Vagina (tissue), 2 donors: ENCODE data around the gene HELZ. TPM values are rescaled to one million over a fixed set of nuclear protein-coding genes. Genes with fewer than 3 reads are reported as not detected.

Experiments used
- DNase-seq, 2 donors: peaks; one replicate each; pipeline ENCODE4 v3.0.0-alpha.2; 2017; ENCODE audit errors: extremely low spot score in 2 of 2
- H3K27ac ChIP-seq: fragments of 200-600 bp; sonication (generic); one replicate; pipeline ENCODE4 v1.5.1; 2019
- H3K27me3 ChIP-seq: fragments of 200-600 bp; sonication (generic); one replicate; pipeline ENCODE4 v1.5.1; 2019
- H3K36me3 ChIP-seq, 2 donors: fragments of 200-600 bp; sonication (generic); one replicate each; pipeline ENCODE4 v1.5.1; 2017 to 2019
- H3K4me1 ChIP-seq: fragments of 200-600 bp; sonication (generic); one replicate; pipeline ENCODE4 v1.5.1; 2019
- H3K4me3 ChIP-seq, 2 donors: fragments of 200-600 bp; sonication (generic); 1 replicate in 1 of 2; 2 replicates in 1 of 2; pipeline ENCODE4 v1.5.1; 2016 to 2019
- H3K9me3 ChIP-seq: fragments of 200-600 bp; sonication (generic); one replicate; pipeline ENCODE4 v1.5.1; 2019
- POLR2A ChIP-seq, 2 donors: fragments of 450-650 bp; IDR thresholded peaks; one replicate each; pipeline ENCODE4 v1.6.1; 2017; ENCODE audit warnings: antibody characterized with exemption in 2 of 2, mild to moderate bottlenecking in 2 of 2, moderate library complexity in 2 of 2
- POLR2AphosphoS5 ChIP-seq, 2 donors: sonication (generic); formaldehyde crosslinking; IDR thresholded peaks; one replicate each; pipeline ENCODE4 v1.9.0; 2017; ENCODE audit warnings: antibody characterized with exemption in 2 of 2, mild to moderate bottlenecking in 2 of 2, low read depth in 1 of 2; ENCODE audit not compliant: insufficient read depth in 1 of 2
- intact Hi-C: fragments of 100-400 bp; cut with DNase I; formaldehyde crosslinking; loops from one replicate; pipeline ENCODE4 v1.15.1; 2023
- total RNA-seq: library from RNA; depleted of rRNA; stranded (reverse); fragments of >200 nt; gene quantifications from one replicate; pipeline ENCODE4 v1.2.3, GENCODE V29; 2016
- TF ChIP-seq, protein P1 (sequence below), 3 experiments: fragments of 450-650 bp in 2 of 3; fragments of 200-600 bp in 1 of 3; sonication (generic) in 1 of 3; IDR thresholded peaks; one replicate each; pipeline ENCODE4 v1.5.1; 2017 to 2019; ENCODE audit warnings: antibody characterized with exemption in 3 of 3, mild to moderate bottlenecking in 2 of 3, moderate library complexity in 2 of 3

The HELZ gene
- total RNA-seq, 1 donor from 2014 or later = 31.4 TPM

DNA sequence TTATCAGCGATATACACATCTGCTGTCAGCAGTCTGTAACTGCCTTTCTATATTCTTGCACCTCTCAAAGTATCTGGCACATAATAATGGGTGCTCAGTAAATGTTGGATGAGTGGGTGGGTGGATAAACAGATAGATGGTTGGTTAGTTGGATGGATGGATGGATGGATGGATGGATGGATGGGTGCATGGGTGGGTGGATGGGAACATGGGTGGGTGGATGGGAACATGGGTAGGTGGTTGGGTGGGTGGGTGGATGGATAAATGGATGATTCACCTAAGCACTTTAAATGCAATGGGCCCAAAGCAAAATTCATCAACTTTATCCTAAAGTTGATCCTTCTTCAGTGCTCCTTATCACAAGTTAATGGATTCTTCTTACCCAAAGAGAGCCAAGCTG is 48.6 kb downstream of the HELZ start:
- Histone ChIP-seq H3K27me3 (no peaks in the 10 kb centered on the region), H3K36me3 (peaks cover 0 to 20% of the 10 kb centered on the region in 2 donors), H3K27ac (no peak overlapping the region), H3K9me3 (no peaks in the 10 kb centered on the region), H3K4me1 (no peaks in the 10 kb centered on the region), H3K4me3 (no peak overlapping the region)
- TF ChIP-seq POLR2A (IDR thresholded peaks at IDR 0.05) (no peak), POLR2AphosphoS5 (IDR thresholded peaks at IDR 0.05; ENCODE audit: insufficient read depth in 1 of 2, low read depth in 1 of 2) (no peak)
- TF ChIP-seq, protein P1, sequence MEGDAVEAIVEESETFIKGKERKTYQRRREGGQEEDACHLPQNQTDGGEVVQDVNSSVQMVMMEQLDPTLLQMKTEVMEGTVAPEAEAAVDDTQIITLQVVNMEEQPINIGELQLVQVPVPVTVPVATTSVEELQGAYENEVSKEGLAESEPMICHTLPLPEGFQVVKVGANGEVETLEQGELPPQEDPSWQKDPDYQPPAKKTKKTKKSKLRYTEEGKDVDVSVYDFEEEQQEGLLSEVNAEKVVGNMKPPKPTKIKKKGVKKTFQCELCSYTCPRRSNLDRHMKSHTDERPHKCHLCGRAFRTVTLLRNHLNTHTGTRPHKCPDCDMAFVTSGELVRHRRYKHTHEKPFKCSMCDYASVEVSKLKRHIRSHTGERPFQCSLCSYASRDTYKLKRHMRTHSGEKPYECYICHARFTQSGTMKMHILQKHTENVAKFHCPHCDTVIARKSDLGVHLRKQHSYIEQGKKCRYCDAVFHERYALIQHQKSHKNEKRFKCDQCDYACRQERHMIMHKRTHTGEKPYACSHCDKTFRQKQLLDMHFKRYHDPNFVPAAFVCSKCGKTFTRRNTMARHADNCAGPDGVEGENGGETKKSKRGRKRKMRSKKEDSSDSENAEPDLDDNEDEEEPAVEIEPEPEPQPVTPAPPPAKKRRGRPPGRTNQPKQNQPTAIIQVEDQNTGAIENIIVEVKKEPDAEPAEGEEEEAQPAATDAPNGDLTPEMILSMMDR (IDR thresholded peaks at IDR 0.05) = no peak
- DNase-seq = no peak
- intact Hi-C loops = no loop called here

DNA sequence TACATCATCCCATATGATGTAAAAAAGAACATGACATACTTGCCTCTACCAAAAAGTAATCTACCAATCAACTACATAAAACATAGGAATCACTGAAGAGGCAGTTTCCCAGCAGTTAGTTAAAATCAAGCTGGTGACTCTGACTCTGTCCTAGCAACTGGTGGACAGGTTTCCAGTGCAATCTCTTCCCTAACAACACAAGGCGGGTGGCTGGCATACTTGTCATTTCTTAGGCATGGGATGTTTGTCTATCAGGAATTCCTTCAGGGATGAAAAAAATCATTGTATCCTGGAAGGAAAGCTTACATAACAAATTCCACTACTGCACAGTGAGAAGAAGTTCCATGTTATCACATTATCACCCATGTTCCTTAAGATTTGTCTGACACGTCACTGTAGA is 50.9 kb downstream of the HELZ start:
- Histone ChIP-seq H3K4me1 (no peaks in the 10 kb centered on the region), H3K36me3 (peaks cover 0 to under 1% of the 10 kb centered on the region in 2 donors), H3K4me3 (no peak overlapping the region), H3K27me3 (no peaks in the 10 kb centered on the region), H3K9me3 (no peaks in the 10 kb centered on the region), H3K27ac (no peak overlapping the region)
- DNase-seq = no peak
- TF ChIP-seq POLR2A (IDR thresholded peaks at IDR 0.05) (no peak), POLR2AphosphoS5 (IDR thresholded peaks at IDR 0.05; ENCODE audit: insufficient read depth in 1 of 2, low read depth in 1 of 2) (no peak)
- TF ChIP-seq, protein P1 (IDR thresholded peaks at IDR 0.05) = no peak
- intact Hi-C loops = no loop called here

DNA sequence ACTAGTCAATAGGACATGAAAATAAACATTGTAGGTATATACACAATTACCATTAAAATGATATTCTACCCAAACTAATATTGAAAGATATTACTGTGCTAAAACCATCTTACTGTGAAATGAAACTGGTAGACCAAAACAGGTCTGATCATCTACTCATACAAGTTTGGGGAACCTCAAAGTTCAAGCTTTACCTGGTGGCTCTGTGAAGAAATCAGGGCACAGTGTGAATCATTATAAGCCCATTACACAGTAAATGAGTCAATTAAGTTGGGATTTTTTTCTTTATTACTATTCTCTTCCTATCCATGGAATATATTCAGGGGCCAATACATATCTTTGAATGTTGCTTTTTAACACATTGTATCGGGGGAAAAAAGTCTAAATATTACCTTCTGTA is 57.1 kb downstream of the HELZ start:
- no peak for DNase-seq
- no peaks in the 10 kb centered on the region for H3K27me3 ChIP-seq
- no peak overlapping the region for H3K4me3 ChIP-seq
- peaks cover 0 to 6% of the 10 kb centered on the region in 2 donors for H3K36me3 ChIP-seq
- H3K9me3 ChIP-seq = no peaks in the 10 kb centered on the region
- H3K4me1 ChIP-seq = no peaks in the 10 kb centered on the region
- intact Hi-C loops = no loop called here
- H3K27ac ChIP-seq = no peak overlapping the region
- TF ChIP-seq POLR2A (IDR thresholded peaks at IDR 0.05) = no peak
- TF ChIP-seq, protein P1 (IDR thresholded peaks at IDR 0.05) = no peak
- TF ChIP-seq POLR2AphosphoS5 (IDR thresholded peaks at IDR 0.05; ENCODE audit: insufficient read depth in 1 of 2, low read depth in 1 of 2) = no peak

DNA sequence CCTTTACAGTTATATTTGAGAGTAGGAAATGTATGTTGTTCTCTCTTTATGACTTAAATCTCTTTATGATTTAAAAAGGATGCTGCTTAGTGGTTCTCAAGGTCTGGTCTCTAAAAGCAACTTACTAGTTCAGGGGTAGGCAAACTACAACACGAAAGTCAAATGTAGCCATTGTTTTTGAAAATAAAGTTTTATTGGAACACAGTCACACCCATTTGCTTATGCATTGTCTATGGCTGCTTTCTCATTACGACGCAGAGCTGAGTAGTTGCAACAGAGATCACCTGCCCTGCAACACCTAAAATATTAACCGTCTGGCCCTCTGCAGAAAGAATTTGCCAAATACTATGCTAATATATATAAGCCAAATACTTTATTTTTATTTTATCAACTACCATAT is 58.2 kb downstream of the HELZ start:
- TF ChIP-seq POLR2AphosphoS5 (IDR thresholded peaks at IDR 0.05; ENCODE audit: insufficient read depth in 1 of 2, low read depth in 1 of 2) = no peak
- TF ChIP-seq POLR2A (IDR thresholded peaks at IDR 0.05) = no peak
- TF ChIP-seq, protein P1 (IDR thresholded peaks at IDR 0.05) = no peak
- Histone ChIP-seq H3K36me3 (peaks cover 0 to 10% of the 10 kb centered on the region in 2 donors), H3K27me3 (no peaks in the 10 kb centered on the region), H3K9me3 (no peaks in the 10 kb centered on the region), H3K4me1 (no peaks in the 10 kb centered on the region), H3K27ac (no peak overlapping the region), H3K4me3 (no peak overlapping the region)
- intact Hi-C loops = no loop called here
- DNase-seq = no peak

DNA sequence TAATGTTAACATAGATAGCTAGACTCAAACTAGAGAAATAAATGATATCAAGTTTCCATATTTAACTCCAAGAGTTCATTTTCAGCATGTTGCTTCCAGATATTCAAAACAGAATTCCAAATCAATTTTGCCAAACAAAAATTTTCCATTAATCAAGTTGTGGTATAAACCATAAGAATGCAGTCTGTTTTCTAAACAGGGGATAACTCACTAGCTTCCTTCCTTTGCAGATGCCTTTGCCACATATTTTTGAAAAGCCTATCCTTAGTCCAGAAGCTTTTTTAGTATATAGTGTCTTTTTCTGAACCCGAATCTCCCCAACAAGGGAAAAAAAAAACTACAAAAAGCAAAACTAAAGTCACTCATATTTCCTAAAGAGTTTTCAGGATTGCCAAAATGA is 61.5 kb downstream of the HELZ start:
- TF ChIP-seq POLR2AphosphoS5 (IDR thresholded peaks at IDR 0.05; ENCODE audit: insufficient read depth in 1 of 2, low read depth in 1 of 2) (no peak), POLR2A (IDR thresholded peaks at IDR 0.05) (no peak)
- TF ChIP-seq, protein P1 (IDR thresholded peaks at IDR 0.05) = no peak
- intact Hi-C loops = no loop called here
- no peaks in the 10 kb centered on the region for H3K27me3 ChIP-seq
- peaks cover 0 to 11% of the 10 kb centered on the region in 2 donors for H3K36me3 ChIP-seq
- no peaks in the 10 kb centered on the region for H3K9me3 ChIP-seq
- H3K4me3 ChIP-seq = no peak overlapping the region
- no peak overlapping the region for H3K27ac ChIP-seq
- no peak for DNase-seq
- no peaks in the 10 kb centered on the region for H3K4me1 ChIP-seq
